WI38 (cell line): ENCODE data around the gene MACROD2.

ENCODE experiments used
- H3K4me3 ChIP-seq: 2 replicates; pipeline ENCODE4 v1.5.1; 2011; ENCODE audit warnings: low read depth, mild to moderate bottlenecking, control low read depth, low read length
- TF ChIP-seq, protein P1 (sequence below): IDR thresholded peaks from 2 replicates; pipeline ENCODE4 v1.5.1; 2012; ENCODE audit warnings: low read depth, mild to moderate bottlenecking, control low read depth, low read length

MACROD2 gene

GRCh38 chr20:14550655-14551054, 555.3 kb downstream of the MACROD2 start:
- no peak overlapping the region for H3K4me3 ChIP-seq
- TF ChIP-seq, protein P1, sequence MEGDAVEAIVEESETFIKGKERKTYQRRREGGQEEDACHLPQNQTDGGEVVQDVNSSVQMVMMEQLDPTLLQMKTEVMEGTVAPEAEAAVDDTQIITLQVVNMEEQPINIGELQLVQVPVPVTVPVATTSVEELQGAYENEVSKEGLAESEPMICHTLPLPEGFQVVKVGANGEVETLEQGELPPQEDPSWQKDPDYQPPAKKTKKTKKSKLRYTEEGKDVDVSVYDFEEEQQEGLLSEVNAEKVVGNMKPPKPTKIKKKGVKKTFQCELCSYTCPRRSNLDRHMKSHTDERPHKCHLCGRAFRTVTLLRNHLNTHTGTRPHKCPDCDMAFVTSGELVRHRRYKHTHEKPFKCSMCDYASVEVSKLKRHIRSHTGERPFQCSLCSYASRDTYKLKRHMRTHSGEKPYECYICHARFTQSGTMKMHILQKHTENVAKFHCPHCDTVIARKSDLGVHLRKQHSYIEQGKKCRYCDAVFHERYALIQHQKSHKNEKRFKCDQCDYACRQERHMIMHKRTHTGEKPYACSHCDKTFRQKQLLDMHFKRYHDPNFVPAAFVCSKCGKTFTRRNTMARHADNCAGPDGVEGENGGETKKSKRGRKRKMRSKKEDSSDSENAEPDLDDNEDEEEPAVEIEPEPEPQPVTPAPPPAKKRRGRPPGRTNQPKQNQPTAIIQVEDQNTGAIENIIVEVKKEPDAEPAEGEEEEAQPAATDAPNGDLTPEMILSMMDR = no peak

DNA sequence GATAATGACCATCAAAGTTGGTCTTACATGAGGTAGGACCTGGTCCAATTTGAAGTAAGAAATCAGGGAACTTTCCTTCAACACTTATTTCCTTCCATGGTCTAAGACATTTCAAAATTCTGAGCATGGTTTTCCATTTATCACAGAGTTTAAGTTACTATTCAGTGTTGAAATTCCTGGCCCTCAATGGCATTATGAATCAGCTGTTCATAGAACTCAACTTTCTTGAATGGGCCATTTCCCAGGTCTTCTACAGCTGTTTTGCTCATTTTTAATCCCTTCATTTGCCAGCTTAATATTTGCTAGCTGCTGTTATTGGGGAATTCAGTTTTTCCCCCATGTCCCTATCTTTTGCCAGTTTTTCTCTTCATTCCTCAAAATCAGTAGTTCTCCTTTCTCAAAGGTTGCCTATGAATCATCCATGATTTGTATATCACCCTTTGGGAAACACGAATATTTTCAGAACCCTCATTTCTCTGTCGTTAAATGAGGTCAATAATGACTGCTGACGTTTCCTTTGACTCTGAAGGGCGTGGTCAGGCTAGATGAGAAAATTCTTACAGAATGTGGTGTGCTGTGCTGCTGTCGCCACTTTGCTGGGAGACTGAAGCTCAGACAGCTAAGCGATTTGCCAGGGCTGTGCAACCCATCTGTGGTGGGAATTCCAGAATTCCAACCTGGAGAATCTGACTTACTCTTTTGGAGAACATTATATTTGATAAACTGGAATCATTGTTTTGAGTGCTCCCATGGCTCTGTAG, 558.6 kb downstream of the MACROD2 start:
- TF ChIP-seq, protein P1 = no peak
- H3K4me3 ChIP-seq = no peak overlapping the region

GRCh38 chr20:14555676-14556075, 560.4 kb downstream of the MACROD2 start:
- H3K4me3 ChIP-seq = no peak overlapping the region
- TF ChIP-seq, protein P1 = no peak

- TF ChIP-seq, protein P1 = no peak
- no peak overlapping the region for H3K4me3 ChIP-seq
These were observed 560.9 kb downstream of the MACROD2 start for GRCh38 chr20:14556206-14556605.

- no peak overlapping the region for H3K4me3 ChIP-seq
- TF ChIP-seq, protein P1 = no peak
These were observed 564.3 kb downstream of the MACROD2 start for GRCh38 chr20:14559612-14560011.

- TF ChIP-seq, protein P1 = no peak
These were observed 566.5 kb downstream of the MACROD2 start for GRCh38 chr20:14561741-14562221.

GRCh38 chr20:14562981-14563380, 567.7 kb downstream of the MACROD2 start:
- TF ChIP-seq, protein P1 = no peak
- H3K4me3 ChIP-seq = no peak overlapping the region

More at GRCh38 chr20:14561741-14562221, 566.5 kb downstream of the MACROD2 start:
- no peak overlapping the region for H3K4me3 ChIP-seq
